GM19043 (cell line): ENCODE measurements around the gene VPS8.

Experiments used
- ATAC-seq: cut with Tn5 transposase; IDR thresholded peaks from one replicate; pipeline ENCODE4 v1.9.1; 2021; ENCODE audit warnings: low read depth; ENCODE audit not compliant: unreplicated experiment

Gene VPS8

DNA sequence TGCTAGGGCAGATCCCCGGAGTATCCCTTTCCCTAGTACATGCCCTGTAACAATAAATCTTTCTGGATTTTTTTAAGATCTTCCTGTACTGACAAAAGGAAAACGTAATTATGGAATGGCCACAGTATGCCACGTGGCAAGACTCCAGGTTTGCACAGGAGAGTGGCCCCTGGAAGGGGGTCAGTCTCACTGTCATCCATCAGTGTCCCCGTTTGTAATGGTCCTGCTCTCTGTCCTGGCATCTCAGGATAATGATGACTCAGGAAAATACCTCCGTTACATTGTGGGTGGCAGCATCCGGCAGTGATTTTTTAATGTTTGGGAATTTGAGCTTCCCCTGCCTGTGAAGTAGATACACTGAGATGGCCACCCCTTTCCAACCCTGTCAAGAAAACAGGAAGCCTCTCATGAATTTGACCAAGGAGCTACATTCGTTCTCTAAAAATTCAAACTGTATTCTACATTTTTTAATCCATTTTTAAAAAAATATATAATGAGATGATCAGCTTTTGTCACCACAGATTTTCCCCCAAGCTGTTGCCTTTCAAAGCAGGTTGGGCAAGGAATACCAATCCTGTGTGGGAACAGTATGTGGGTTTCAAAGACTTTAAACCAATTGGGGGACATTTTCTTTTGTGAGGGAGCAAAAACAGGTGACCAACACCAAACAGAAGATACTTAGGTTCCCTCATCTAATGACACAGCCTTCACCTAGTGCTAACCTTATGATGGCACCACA is 230.5 kb downstream of the VPS8 start:
- ATAC-seq: no peak

DNA sequence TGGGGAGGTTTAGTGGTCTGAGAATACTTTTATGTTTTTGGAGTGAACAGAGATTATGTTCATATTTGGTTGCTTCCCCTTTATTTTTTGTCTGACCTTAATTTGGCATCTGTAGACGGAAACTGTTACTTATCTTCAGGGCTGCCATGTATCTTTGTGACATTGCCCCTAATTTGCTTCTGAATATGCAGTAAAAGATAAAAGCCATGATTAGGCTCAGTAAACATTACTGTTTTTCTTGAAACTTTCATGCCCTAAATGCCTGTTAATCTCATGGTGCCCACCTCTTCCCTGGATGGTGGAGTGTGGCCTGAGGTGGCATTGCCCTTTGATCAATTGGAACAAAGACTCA is 234.2 kb downstream of the VPS8 start:
- ATAC-seq: no peak

DNA sequence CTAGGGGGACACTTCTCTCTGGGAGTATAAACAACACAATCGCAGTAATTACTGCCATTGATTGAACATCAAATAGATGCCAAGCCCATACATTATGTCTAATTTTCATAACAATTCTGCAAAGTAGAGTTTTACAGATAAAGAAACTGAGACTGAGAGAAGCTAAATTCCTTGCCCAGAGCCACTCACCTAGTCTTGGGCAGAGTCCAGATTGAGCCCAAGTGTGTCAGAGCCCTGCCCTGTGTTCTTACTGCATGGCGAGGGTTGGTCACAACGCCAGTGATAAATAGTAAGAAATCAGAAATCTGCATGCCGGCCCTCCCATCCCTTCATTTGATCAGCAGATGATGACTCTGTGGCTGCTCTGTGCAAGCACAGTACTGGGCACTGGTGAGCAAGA is 234.6 kb downstream of the VPS8 start:
- ATAC-seq: no peak

DNA sequence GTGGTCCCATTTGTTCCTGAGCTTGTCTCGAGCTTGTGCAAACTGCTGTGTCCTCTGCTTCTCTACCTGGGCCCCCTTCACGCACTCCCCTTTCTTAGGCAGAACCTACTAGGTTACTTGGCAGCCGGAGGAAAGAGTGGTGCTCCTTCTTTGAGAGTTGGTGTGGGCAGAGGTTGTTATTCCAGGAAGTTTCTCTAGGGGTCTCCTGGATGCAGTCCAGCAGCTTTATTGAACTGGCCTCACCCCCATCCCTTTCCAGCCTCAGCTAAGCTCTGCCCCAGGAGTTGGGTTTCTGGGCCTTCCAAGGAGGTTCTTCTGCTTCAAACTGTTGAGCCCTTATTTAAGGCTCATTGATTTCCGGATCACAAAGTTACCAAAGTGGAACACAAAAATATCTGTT is 237.7 kb downstream of the VPS8 start:
- no peak for ATAC-seq

DNA sequence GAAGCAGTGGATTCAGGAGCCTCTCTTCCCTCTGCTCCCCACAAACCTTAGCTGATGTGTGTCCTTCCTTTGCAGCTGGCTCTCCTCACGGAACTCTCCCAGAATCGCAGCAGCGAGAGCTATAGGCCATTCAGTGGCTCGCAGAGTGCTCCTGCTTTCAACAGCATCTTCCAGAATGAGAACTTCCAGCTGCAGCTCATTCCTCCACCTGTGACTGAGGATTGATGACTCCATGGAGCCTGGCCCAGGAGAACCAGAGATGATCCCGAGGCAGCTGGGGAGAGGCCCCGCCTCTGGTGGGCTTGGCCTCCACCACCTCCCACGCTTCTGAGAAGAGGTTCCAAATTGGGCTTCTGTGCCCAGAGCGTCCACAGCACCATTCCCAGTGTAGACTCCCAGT is 239.8 kb downstream of the VPS8 start:
- ATAC-seq: no peak

DNA sequence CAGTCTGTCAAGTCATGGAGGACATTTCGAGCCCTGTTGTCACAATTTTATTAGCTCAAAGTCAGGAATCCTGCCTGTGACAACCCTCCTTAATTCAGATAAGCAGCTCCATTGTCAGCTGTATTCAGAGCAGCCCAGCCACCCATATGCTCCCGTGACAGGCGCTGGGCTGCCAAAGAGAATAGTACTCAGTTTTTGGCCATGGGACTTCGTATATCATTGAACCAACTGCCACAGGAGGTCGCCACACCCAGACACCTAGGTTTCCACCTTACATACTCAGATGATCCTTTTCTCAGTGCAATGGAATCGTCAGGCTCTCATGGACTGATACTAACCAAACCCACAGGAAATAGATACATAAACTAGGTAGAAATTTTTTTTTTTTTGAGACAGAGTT is 240.7 kb downstream of the VPS8 start:
- no peak for ATAC-seq

DNA sequence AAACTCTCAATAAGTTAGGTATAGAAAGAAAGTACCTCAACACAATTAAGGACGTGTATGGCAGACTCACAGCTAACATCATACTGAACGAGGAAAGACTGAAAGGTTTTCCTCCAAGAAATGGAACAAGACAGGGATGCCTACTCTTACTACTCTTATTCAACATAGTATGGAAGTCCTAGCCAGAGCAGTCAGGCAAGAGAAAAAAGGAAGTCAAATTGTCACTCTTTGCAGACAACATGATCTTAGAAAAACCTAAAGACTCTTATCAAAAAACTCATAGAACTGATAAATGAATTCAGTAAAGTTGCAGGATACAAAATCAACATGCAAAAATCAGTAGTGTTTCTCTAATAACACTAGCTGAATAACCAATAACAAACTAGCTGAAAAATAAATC is 244.9 kb downstream of the VPS8 start:
- no peak for ATAC-seq

DNA sequence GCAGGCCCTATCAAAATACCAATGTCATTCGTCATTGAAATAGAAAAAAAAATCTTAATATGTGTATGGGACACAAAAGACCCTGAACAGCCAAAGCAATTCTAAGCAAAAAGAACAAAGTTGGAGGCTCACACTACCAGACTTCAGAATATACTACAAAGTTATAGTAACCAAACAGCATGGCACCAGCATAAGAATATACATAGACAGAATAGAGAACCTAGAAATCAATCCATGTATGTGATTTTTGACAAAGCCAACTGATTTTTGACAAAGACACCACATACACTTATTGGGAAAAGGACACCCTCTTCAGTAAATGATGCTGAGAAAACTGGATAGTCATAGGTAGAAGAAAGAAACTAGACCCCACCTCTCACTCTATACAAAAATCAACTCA is 245.9 kb downstream of the VPS8 start:
- ATAC-seq: no peak

DNA sequence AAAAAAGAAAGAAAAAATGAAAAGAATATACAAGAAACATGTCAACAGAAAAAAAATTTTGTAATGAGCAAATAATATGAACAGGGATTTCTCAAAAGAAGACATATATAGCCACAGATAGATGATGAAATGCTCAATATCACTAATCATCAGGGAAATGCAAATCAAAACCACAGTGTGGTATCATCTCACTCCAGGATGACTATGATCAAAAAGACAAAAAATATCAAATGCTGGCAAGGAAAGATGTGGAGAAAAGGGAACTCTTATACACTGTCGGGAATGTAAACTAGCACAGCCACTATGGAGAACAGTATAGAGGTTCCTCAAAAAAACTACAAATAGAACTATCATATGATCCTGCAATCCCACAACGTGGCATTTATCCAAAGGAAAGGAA is 246.8 kb downstream of the VPS8 start:
- no peak for ATAC-seq

DNA sequence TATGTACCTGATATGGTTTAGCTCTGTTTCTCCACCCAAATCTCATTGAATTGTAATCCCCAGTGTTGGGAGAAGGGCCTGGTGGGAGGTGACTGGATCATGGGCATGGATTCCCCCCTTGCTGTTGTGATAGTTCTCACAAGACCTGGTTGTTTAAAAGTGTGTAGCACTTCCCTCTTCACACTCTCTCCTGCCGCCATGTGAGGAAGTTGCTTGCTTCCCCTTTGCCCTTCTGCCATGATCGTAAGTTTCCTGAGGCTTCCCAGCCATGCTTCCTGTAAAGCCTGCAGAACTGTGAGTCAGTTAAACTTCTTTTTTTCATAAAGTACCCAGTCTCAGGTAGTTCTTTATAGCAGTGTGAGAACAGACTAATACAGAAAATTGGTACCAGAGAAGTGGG is 247.8 kb downstream of the VPS8 start:
- no peak for ATAC-seq

DNA sequence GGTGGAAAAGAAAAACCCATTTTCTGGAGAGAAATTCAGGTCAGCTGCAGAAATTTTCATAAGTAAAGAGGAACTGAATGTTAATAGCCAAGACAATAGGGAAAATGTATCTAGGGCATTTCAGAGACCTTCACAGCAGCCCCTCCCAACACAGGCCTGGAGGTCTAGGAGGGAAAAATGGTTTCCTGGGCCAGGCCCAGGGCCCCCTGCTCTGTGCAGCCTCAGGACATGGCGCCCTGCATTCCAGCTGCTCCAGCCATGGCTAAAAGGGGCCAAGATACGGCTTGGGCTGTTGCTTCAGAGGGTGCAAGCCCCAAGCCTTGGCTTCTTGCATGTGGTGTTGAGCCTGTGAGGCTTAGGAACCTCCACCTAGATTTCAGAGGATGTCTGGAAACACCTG is 248.7 kb downstream of the VPS8 start:
- ATAC-seq: no peak

DNA sequence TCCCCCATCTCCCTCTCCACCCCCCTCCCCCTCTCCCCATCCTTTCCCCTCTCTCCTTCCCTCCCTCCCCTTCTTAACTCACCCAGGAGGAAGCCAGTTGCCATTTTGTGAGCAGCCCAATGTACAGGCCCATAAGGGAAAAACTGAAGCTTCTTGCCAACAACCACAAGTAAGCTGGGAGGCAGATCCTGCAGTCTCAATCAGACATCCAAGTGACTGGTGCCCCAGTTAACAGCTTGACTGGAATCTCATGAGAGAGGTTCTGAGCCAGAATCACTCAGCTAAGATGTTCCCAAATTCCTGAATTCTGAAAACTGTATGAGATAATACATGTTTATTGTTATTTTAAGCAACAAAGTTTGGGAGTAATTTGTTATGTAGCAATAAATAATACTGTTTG is 250.2 kb downstream of the VPS8 start:
- ATAC-seq: no peak

DNA sequence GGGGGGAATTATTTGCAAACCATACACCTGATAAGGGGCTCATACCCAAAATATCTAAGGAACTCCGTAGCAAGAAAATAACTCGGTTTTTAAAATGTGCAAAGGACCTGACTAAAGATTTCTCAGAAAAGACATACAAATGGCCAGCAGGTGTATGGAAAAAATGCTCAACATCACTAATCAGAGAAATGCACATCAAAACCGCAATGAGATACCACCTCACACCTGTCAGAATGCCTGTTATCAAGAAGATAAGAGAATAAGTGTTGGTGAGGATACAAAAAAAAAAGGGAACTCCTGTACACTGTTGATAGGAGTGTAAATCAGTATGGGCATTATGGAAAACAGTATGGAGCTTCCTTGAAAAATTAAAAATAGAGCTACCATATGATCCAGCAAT is 251.5 kb downstream of the VPS8 start:
- no peak for ATAC-seq

DNA sequence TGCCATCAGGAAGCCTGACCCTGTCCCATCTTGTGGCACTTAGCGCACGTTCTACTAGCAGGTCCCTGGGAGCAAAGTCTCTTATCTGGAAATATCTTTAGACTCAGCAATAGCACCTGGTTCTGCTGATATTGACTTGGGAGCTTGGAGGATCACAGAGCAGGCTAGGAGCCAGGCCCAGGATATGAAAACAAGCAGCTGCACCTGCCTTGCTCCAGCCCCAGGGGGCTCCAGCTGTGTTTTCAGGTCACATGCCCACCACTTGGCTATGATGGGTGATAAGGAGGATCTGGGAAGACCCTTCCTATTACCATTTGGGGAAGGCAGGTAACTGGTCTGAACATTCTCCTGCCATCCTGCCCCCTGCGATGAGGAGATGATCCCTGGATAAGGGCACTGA is 253.1 kb downstream of the VPS8 start:
- ATAC-seq: no peak

DNA sequence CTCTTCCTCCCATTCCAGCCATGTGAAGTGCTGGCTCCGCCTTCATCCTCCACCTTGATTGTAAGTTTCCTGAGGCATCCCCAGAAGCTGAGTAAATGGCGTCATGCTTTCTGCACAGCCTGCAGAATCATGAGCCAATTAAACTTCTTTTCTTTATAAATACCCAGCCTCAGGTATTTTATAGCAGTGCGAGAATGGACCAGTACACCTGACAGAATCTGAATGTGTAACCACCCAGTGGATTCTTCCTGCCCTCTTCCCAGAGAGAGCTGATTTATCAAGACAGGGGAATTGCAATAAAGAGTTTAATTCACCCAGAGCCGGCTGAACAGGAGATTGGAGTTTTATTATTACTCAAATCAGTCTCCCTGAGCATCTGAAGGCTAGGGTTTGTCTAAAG is 254.3 kb downstream of the VPS8 start:
- no peak for ATAC-seq

DNA sequence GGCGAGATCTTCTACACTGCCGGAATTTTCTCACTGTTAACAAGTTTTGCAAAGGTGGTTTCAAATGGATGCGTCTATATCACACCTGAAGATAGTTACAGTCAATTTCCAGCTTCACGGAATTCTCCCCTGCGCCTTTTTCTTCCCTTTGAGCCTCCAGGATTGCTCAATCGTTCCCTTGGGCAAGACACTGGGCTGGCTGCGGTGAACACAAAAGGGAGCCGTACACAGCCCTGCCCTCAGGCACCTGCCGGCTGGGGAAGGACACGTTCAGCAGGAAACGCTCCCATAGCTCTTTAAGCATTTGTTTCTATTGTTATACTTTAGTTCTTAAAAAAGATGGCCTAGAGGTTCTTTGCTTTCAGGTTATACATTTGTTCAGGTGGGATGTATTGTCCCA is 255.2 kb downstream of the VPS8 start:
- no peak for ATAC-seq

DNA sequence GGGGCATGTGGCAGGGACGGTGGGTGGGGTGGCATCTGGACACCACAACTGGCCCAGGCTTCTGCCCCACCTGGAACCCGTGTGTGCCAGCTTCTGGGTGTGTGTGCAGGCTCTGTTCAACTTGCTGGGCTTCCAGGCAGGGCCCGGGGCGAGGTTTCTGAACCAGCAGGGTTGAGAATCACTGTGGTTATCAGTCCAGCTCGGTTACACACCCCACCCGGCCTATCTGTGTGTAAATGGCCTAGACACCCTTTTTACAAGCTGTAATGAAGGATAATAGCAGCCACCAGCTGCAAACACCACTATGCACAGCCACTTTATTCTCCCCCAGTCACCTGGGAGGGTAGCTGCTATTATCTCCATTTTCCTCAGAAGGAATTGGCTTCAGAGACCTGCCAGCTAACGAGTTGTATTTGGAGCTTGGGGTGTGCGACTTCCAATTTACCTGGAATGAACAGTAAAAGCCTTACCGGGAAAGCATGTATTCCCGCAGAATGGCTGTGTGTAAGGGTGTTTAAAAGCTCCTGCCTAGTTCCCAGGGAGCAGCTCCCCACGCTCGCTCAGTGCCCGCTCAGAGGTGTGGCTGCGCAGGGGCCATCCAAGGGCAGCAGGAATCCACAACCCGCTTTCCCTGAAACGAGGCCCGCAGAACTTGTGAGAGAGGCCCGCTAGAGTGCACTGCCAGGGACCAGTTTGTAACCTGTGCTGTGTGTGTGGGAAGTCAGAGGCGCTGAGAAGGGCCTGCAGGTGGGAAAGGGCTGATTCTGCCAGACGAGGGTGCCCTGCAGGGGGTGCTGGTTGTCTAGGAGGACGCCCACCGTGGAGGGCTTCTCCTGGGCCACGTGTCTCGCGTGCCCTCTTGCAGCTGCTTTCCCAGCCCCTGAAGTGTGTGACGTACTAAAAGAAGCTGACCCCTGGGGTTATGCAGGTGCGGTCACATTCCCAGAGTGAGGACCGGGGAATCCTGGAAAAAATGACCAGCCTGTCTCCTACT is 257.4 kb downstream of the VPS8 start:
- no peak for ATAC-seq

DNA sequence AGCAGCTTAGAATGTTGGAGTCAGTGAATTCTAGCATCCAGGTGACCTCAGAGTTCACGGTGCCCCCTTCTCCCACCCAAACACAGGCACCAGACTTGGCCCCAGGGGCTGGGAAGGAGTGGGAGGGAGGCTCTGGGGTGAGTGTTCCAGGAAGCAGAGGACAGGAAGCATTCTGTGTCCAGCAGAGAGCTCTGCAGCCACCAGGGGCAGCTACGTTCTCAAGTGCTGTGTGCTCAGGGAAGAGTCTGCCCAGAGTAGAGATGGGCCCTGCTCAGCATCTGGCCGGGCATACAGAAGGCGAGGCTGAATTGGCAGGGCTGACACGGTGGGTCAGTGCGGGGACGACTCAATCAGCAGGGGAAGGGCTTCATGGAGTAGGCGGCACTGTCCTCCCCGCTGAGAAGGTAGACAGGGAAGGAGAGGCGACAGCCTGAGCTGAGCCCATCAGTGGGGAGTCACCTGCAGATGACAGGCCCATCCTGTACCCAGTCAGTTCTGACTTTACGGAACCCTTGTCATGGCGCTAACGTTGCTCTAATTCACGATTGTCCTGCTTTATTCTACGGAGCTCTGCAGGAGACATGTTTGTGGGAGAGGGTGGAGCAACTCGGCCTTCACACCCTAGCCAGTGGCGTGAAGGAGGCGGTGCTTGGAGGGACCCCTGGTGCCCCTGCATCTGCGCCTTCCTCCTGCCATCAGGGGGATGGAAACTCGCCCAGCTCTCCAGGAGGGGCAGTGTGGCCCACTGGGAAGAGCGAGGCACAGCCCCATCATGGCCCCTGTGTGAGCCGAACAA is 258.7 kb downstream of the VPS8 start:
- no peak for ATAC-seq

DNA sequence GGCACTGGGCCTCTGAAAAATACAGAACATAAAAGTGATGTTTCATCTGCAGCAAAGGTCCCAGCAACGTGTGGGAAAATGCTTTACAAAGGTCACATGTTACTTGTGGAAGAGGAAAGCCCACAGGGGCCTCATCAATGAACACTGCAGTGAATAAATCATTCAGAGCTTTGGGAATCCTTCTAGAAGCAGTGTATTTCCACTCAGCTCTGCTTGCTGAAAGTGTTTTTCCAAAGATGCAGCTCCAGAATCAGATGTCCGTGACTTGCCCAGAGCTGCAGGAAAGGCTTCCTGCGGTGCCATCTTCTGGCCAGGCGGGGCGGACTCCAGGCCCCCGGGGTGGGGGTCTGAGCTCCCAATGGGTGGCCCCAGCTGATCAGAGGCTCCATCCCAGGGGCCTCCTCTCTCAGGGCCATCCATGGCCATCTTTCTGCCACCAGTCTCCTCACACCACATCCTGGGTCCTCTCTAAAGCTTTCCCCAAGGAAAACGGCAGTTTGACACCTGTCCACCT is 259.4 kb downstream of the VPS8 start:
- no peak for ATAC-seq

DNA sequence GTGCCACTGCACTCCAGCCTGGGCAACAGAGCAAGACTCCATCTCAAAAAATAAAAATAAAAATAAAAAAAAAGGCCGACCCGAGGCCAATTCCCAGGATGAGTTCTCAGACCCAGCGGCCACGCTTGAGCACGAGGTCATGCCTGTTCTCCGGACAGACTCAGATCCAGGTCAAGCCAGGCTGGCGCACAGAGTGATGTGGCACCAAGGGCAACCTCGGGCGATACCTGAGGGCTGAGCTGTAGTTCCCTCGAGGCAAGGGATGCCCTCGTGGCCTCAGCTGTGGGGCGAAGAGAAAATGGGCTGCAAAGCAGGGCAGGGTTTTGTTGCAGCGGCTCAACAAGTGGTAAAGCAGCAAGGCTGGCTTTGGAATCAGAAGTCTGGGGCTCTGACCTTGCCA is 263.6 kb downstream of the VPS8 start:
- no peak for ATAC-seq

DNA sequence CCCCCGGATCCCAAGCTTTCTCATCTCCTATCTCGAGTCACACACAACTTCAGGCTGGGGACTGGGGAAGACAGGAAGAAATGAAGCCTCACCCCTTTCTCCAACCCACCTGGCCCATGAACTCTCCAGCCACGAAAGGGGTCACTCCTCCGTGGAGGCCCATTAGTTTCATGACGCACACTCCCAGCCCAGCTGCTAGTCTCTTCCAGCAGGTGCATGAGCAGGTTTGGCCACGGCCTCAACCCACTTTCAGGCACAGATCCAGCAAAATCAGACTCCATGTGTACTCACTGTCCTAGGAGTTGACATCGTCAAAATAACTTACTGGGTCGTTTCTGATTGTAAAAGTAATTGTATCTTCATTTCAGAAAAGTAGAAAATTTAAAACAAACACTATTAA is 264.3 kb downstream of the VPS8 start:
- no peak for ATAC-seq
